Mesendoderm (in vitro differentiated cells): ENCODE measurements around the gene RBM10.

Experiments used
- DNase-seq: peaks from one replicate; pipeline ENCODE4 v3.0.0; 2013
- H2AK5ac ChIP-seq: 2 replicates; pipeline ENCODE4 v1.6.1; 2013; ENCODE audit warnings: low read length, inconsistent platforms
- H2BK120ac ChIP-seq: 2 replicates; pipeline ENCODE4 v1.6.1; 2013; ENCODE audit warnings: low read depth, mild to moderate bottlenecking, low read length, moderate library complexity, mixed read lengths
- H2BK15ac ChIP-seq: replicated peaks from 2 replicates; pipeline ENCODE4 v1.6.1; 2013; ENCODE audit warnings: low read depth, mild to moderate bottlenecking, moderate library complexity
- H2BK5ac ChIP-seq: 2 replicates; pipeline ENCODE4 v1.6.1; 2013; ENCODE audit warnings: low read length, inconsistent platforms
- H3K18ac ChIP-seq: 2 replicates; pipeline ENCODE4 v1.6.1; 2013; ENCODE audit warnings: mild to moderate bottlenecking, low read length, mixed read lengths
- H3K23ac ChIP-seq: one replicate; pipeline ENCODE4 v1.6.1; 2013; ENCODE audit warnings: low read length
- H3K27ac ChIP-seq: 2 replicates; pipeline ENCODE4 v1.5.1; 2013; ENCODE audit warnings: low read depth, mild to moderate bottlenecking, inconsistent platforms, low read length, moderate library complexity
- H3K27me3 ChIP-seq: 2 replicates; pipeline ENCODE4 v1.6.1; 2013; ENCODE audit warnings: low read length, control low read depth, mild to moderate bottlenecking, inconsistent platforms; ENCODE audit not compliant: insufficient read depth, poor library complexity
- H3K36me3 ChIP-seq: 2 replicates; pipeline ENCODE4 v1.6.1; 2013; ENCODE audit warnings: low read length, inconsistent platforms; ENCODE audit not compliant: control insufficient read depth, insufficient read depth
- H3K4ac ChIP-seq: one replicate; pipeline ENCODE4 v1.6.1; 2013; ENCODE audit warnings: low read depth, mild to moderate bottlenecking, low read length, moderate library complexity
- H3K4me1 ChIP-seq: 2 replicates; pipeline ENCODE4 v1.6.1; 2013; ENCODE audit warnings: low read depth, low read length, inconsistent platforms; ENCODE audit not compliant: control insufficient read depth
- H3K4me2 ChIP-seq: 2 replicates; pipeline ENCODE4 v1.6.1; 2013; ENCODE audit warnings: low read length
- H3K4me3 ChIP-seq: 2 replicates; pipeline ENCODE4 v1.5.1; 2013; ENCODE audit warnings: mild to moderate bottlenecking, low read length
- H3K56ac ChIP-seq: one replicate; pipeline ENCODE4 v1.6.1; 2013; ENCODE audit warnings: low read length
- H3K79me1 ChIP-seq: 2 replicates; pipeline ENCODE4 v1.6.1; 2013; ENCODE audit warnings: low read length, inconsistent platforms
- H3K79me2 ChIP-seq: 2 replicates; pipeline ENCODE4 v1.6.1; 2013; ENCODE audit warnings: mild to moderate bottlenecking, low read length; ENCODE audit not compliant: control insufficient read depth, insufficient read depth
- H3K9ac ChIP-seq: 2 replicates; pipeline ENCODE4 v1.6.1; 2013; ENCODE audit warnings: low read length, inconsistent platforms
- H4K5ac ChIP-seq: one replicate; pipeline ENCODE4 v1.6.1; 2013; ENCODE audit warnings: low read length
- H4K8ac ChIP-seq: one replicate; pipeline ENCODE4 v1.6.1; 2013; ENCODE audit warnings: low read depth, mild to moderate bottlenecking, control low read depth, low read length, moderate library complexity
- WGBS: extraction: QIAGEN DNeasy Blood & Tissue Kit; methylation state at CpG from one replicate; pipeline ENCODE4 v1.1.7; 2013; ENCODE audit warnings: low lambda C conversion rate, missing lambda C conversion rate; ENCODE audit not compliant: insufficient coverage; ENCODE audit errors: extremely low coverage; 5-methylcytosine and 5-hydroxymethylcytosine counted together

RBM10 gene

DNA sequence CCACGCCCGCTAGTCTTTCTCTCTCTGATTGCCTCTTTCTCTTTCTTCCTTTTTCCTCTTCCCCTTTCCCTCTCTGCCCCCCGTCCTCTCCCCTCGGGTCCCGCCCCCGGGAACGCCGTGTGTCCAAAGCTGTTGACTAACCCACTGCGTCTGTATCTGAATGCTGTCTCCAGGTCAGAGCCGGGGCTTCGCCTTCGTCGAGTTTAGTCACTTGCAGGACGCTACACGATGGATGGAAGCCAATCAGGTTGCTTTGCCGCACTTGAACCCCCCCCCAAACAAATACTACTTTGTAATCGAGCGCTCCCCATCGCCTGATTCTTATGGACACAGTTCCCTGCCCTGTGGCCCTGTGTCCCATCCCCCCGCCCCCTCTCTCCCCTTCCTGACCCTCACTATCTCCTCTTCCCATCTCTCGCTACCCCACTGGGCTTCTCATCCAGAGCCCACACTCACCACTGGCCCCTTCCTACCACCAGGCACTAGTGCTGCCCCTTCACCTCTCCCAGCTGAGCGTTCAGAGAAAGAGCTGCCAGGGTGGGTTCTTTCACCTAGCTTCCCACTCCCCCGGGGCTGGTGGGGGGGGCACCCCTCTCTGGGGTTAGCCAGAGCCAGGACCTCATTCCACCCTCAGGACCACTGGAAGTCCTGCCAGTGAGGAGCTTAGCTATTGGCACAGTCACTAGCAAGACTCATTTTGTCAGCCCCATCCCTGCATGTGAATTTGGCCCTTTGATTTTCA is 30.0 kb downstream of the RBM10 start:
- Histone ChIP-seq H3K27me3 (no peaks in the 10 kb centered on the region), H3K36me3 (no peaks in the 10 kb centered on the region)
- no CpG with 5 or more reads among the region's 23 CpGs for WGBS

DNA sequence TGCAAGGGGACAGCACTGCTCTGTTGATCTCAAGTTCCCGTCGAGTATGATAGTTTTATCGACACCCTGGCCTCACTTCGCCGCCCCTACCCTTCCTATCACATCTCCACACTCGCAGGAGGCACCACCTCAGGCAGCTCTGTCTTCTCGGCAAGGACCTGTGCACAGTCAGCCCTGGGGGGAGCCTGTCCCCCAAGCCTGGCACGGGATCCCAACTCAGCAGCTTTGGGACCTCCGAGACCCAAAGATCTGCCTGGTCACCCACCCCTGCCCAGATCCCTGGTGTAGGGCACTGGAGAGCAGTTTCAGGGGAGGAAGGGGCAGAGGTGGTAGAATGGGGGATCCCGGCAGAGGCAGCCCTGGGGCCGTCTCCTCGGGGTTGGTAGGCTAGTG is 30.6 kb downstream of the RBM10 start:
- no peaks in the 10 kb centered on the region for H3K27me3 ChIP-seq
- no peak overlapping the region for H3K18ac ChIP-seq
- H3K79me1 ChIP-seq = no peaks in the 10 kb centered on the region
- no peak overlapping the region for H3K9ac ChIP-seq
- H4K8ac ChIP-seq = no peak overlapping the region
- no peak overlapping the region for H3K56ac ChIP-seq
- no peaks in the 10 kb centered on the region for H3K79me2 ChIP-seq
- no peaks in the 10 kb centered on the region for H3K36me3 ChIP-seq
- H4K5ac ChIP-seq = no peak overlapping the region
- H3K4me3 ChIP-seq = no peak overlapping the region
- DNase-seq = no peak
- no peaks in the 10 kb centered on the region for H3K4me1 ChIP-seq
- H3K4me2 ChIP-seq = no peak overlapping the region
- H2AK5ac ChIP-seq = no peak overlapping the region
- no peak overlapping the region for H3K4ac ChIP-seq
- no peak overlapping the region for H2BK120ac ChIP-seq
- no peak overlapping the region for H2BK5ac ChIP-seq
- no peak overlapping the region for H3K27ac ChIP-seq
- no CpG with 5 or more reads among the region's 12 CpGs for WGBS
- no peak overlapping the region for H3K23ac ChIP-seq
- H2BK15ac ChIP-seq = no peak overlapping the region

More for the DNA sequence above, 30.0 kb downstream of the RBM10 start:
- DNase-seq = no peak
- no peak overlapping the region for H2BK15ac ChIP-seq
- H3K18ac ChIP-seq = no peak overlapping the region
- no peaks in the 10 kb centered on the region for H3K79me2 ChIP-seq
- H2AK5ac ChIP-seq = no peak overlapping the region
- H4K5ac ChIP-seq = no peak overlapping the region
- no peak overlapping the region for H3K27ac ChIP-seq
- no peak overlapping the region for H3K9ac ChIP-seq
- no peaks in the 10 kb centered on the region for H3K79me1 ChIP-seq
- no peaks in the 10 kb centered on the region for H3K4me1 ChIP-seq
- H4K8ac ChIP-seq = no peak overlapping the region
- H2BK120ac ChIP-seq = no peak overlapping the region
- no peak overlapping the region for H2BK5ac ChIP-seq
- H3K4me2 ChIP-seq = no peak overlapping the region
- H3K4me3 ChIP-seq = no peak overlapping the region
- H3K56ac ChIP-seq = no peak overlapping the region
- no peak overlapping the region for H3K4ac ChIP-seq
- H3K23ac ChIP-seq = no peak overlapping the region

DNA sequence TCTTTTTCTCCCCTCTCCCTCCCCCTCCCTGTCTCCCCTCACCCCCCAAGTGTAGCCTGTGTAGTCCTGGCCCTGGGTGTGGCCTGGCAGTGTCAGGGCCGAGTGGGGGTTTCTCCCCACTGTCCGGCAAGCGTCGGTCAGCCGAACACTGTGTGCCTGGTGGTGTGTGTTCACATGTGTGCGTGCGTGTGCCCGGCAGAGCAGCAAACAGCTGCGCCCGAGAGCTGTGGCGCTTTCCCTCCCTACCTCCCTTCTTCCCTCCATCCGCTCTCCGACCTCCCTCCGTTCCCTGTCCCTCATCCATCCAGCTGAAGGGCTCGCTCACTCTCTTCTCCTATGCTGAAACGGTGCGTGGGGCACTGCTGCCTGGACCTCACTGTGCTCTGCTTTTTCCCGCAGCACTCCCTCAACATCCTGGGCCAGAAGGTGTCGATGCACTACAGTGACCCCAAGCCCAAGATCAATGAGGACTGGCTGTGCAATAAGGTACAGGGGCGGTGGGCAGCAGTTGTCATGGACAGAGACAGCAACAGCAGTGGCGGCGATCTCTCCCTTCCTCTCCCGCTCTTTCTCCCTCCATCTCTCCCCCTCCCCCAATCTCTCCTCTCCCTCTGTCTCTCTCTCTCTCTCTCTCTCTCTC is 31.2 kb downstream of the RBM10 start:
- Histone ChIP-seq H3K18ac (no peak overlapping the region), H3K79me1 (no peaks in the 10 kb centered on the region), H3K4me3 (no peak overlapping the region), H3K27me3 (no peaks in the 10 kb centered on the region), H3K4ac (no peak overlapping the region), H2BK15ac (no peak overlapping the region), H3K36me3 (no peaks in the 10 kb centered on the region), H3K56ac (no peak overlapping the region), H3K4me2 (no peak overlapping the region), H3K27ac (no peak overlapping the region), H3K79me2 (no peaks in the 10 kb centered on the region), H2AK5ac (no peak overlapping the region), H3K4me1 (no peaks in the 10 kb centered on the region), H3K9ac (no peak overlapping the region), H2BK5ac (no peak overlapping the region), H4K5ac (no peak overlapping the region), H3K23ac (no peak overlapping the region), H2BK120ac (no peak overlapping the region), H4K8ac (no peak overlapping the region)
- DNase-seq = no peak
- WGBS = no CpG with 5 or more reads among the region's 23 CpGs

DNA sequence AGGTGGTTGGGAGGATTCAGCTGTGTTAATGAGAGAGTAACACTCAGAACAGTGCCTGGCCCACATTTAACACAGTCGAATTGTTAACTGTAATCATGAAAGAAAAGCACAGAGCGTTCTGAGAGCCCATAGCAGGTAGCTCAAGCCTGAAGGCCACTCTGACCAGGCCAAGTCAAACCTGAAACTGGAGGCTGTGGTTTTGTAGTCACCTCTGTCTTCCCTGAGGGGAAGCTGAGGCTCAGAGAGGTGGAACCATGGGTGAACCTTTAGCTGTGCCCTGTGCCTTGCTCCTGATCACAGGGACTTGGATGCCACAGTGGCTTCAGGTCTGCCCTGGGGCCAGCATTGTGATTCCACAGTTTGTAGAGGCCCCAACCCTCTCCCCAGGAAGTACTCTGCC is 32.1 kb downstream of the RBM10 start:
- no peak overlapping the region for H4K5ac ChIP-seq
- no peak overlapping the region for H2AK5ac ChIP-seq
- no peak overlapping the region for H3K27ac ChIP-seq
- no peak overlapping the region for H3K4me2 ChIP-seq
- H2BK120ac ChIP-seq = no peak overlapping the region
- H3K36me3 ChIP-seq = peaks cover under 1% of the 10 kb centered on the region
- DNase-seq = no peak
- H3K27me3 ChIP-seq = no peaks in the 10 kb centered on the region
- no peak overlapping the region for H2BK15ac ChIP-seq
- H3K56ac ChIP-seq = no peak overlapping the region
- H3K79me2 ChIP-seq = no peaks in the 10 kb centered on the region
- no peak overlapping the region for H3K4ac ChIP-seq
- no peak overlapping the region for H4K8ac ChIP-seq
- H3K4me3 ChIP-seq = no peak overlapping the region
- H3K4me1 ChIP-seq = no peaks in the 10 kb centered on the region
- no CpG with 5 or more reads among the region's 2 CpGs for WGBS
- no peak overlapping the region for H3K23ac ChIP-seq
- H3K9ac ChIP-seq = no peak overlapping the region
- no peak overlapping the region for H2BK5ac ChIP-seq
- H3K18ac ChIP-seq = no peak overlapping the region
- H3K79me1 ChIP-seq = no peaks in the 10 kb centered on the region

DNA sequence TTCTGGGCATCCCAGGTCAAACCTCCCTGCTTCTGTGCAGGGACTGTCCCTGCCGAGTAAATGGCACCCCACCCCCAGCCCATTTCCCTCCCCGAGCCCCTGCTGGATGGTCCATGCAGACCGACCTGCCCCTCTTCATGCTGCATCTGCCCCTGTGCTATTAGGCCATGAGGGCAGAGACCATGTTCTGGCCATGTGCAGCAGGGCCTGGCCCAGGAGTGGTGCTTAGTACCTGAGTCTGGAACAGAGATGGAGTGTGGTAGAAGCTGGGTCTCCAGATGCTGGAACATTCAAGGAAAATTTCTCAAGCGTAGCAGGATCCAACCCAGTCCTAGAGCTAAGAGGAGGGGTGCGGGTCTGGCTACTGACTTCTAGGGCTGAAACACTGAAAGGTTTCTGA is 33.3 kb downstream of the RBM10 start:
- H3K4ac ChIP-seq = no peak overlapping the region
- no CpG with 5 or more reads among the region's 5 CpGs for WGBS

More for the DNA sequence above, 33.3 kb downstream of the RBM10 start:
- no peak overlapping the region for H3K18ac ChIP-seq
- no peaks in the 10 kb centered on the region for H3K79me2 ChIP-seq
- no peak overlapping the region for H3K4me3 ChIP-seq
- H3K27ac ChIP-seq = no peak overlapping the region
- H3K4me2 ChIP-seq = no peak overlapping the region
- H3K27me3 ChIP-seq = no peaks in the 10 kb centered on the region
- no peak overlapping the region for H3K23ac ChIP-seq
- no peak overlapping the region for H3K56ac ChIP-seq
- H4K5ac ChIP-seq = no peak overlapping the region
- no peak overlapping the region for H2AK5ac ChIP-seq
- H2BK5ac ChIP-seq = no peak overlapping the region
- no peak for DNase-seq
- H3K9ac ChIP-seq = no peak overlapping the region
- no peaks in the 10 kb centered on the region for H3K79me1 ChIP-seq
- no peak overlapping the region for H2BK15ac ChIP-seq
- H2BK120ac ChIP-seq = no peak overlapping the region
- H3K36me3 ChIP-seq = peaks cover 2% of the 10 kb centered on the region
- H3K4me1 ChIP-seq = no peaks in the 10 kb centered on the region
- H4K8ac ChIP-seq = no peak overlapping the region
